ENCODE results near the gene SHANK1.

- no peak for TF ChIP-seq EP300 (IDR thresholded peaks at IDR 0.05)
- TF ChIP-seq CTCF (IDR thresholded peaks at IDR 0.05), result no peak
Observed at GRCh38 chr19:50679177-50680125, 40.2 kb downstream of the SHANK1 start.
